ENCODE results near the gene PPME1. TPM values are rescaled to one million over a fixed set of nuclear protein-coding genes. Genes with fewer than 3 reads are reported as not detected.
"Not testable (repeated sequence)": the region's sequence is repeated elsewhere in the genome, so short reads cannot be mapped to it uniquely, and the experiment has no call there.

Gene PPME1
- total RNA-seq, 2 donors from 2014 or later, result 41.1 to 45.7 TPM

DNA sequence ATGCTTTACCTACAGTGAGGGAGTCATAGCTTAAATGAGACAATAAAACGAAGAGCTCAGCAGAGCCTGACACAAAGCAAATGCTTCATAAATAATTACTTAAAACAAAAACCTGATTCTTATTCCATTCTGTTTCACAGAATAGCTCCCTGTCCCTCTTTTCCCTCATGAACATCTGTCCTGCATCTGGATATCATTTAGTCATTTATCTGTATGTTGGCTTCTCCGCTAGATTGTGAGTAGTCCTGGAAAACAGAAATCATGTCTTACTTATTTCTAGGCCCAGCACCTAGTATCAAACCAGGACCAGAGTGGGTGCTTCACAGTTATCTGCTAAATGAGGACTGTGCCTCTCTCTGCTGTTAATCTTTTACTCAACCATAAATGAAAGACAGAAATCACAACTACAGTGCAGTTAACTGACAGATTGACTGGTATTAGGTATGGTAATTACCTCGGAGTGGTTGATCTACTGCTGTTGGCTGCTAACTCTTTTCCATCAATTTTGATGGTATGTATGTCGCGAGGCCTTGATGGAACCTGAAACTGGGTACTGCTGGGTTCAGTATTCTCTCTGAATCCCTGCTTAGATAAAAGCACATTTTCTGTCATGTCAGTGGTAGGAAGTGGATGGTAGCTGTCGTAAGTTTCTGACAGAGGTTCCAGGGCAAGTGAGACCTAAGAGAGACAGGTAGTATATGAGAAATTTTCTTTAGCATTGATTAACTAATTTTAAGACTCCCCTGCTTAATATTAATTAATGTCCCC, 31.8 kb upstream of the PPME1 start:
- Histone ChIP-seq H3K27me3 (replicated peaks; ENCODE audit: insufficient read depth) (no peaks in the 10 kb centered on the region), H3K36me3 (no peaks in the 10 kb centered on the region), H3K27ac (peak overlapping the region; percentile 66 to 80), H3K4me1 (replicated peaks) (peaks cover 18% of the 10 kb centered on the region), H3K9me3 (no peaks in the 10 kb centered on the region), H3K4me3 (no peak overlapping the region)
- TF ChIP-seq CTCF (IDR thresholded peaks at IDR 0.05) (no peak), POLR2A (IDR thresholded peaks at IDR 0.05) (no peak), POLR2AphosphoS5 (IDR thresholded peaks at IDR 0.05) (no peak)
- DNase-seq (ENCODE audit: low spot score), result no peak
- intact Hi-C loops (cut with DNase I), result no loop called here
- 81% methylated on average over 6 of the region's 6 CpGs for WGBS

- peak overlapping the region in 1 of 2 donors; percentile 41 for H3K27ac ChIP-seq
Observed at GRCh38 chr11:74139919-74140431, 31.1 kb upstream of the PPME1 start.

DNA sequence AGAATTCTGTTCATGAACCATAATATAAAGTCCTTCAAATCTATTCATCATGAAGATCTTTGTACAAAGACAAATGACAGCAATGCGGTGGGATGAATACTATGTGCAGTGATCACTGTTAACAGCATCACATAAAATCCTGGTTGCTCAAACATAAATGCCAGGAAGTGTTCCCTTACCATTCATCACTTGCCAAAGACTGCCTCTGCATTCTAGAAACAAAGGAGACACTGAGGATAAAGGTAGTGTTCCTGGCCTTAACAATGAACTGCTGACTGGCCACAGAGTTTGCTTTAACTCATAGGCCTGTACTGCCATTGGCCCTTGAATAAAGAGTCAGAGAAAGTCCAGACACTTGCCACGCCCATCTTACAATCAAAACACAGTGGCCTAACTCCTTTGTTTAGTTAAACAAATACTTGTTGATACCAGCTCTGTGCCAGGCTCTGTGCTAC, 29.8 kb upstream of the PPME1 start:
- DNase-seq (ENCODE audit: low spot score), result peak; percentile 70
- WGBS, result 31% methylated on average over 2 of the region's 2 CpGs
- TF ChIP-seq POLR2A (IDR thresholded peaks at IDR 0.05) (no peak), POLR2AphosphoS5 (IDR thresholded peaks at IDR 0.05) (peak; percentile 84)
- H3K9me3 ChIP-seq, result no peaks in the 10 kb centered on the region
- H3K27me3 ChIP-seq (replicated peaks; ENCODE audit: insufficient read depth), result no peaks in the 10 kb centered on the region
- intact Hi-C loops (cut with DNase I), result no loop called here
- H3K36me3 ChIP-seq, result no peaks in the 10 kb centered on the region
- peak overlapping the region; percentile 41 for H3K27ac ChIP-seq
- no peak overlapping the region for H3K4me3 ChIP-seq
- peaks cover 18% of the 10 kb centered on the region for H3K4me1 ChIP-seq (replicated peaks)

More at GRCh38 chr11:74139919-74140431, 31.1 kb upstream of the PPME1 start:
- H3K4me3 ChIP-seq; H3K9me3 ChIP-seq; intact Hi-C loops (cut with DNase I); H3K27me3 ChIP-seq (replicated peaks; ENCODE audit: insufficient read depth); H3K36me3 ChIP-seq; DNase-seq (ENCODE audit: low spot score): not testable (repeated sequence)
- peaks cover 18% of the 10 kb centered on the region for H3K4me1 ChIP-seq (replicated peaks)
- WGBS, result 100% methylated on average over 1 of the region's 1 CpG

DNA sequence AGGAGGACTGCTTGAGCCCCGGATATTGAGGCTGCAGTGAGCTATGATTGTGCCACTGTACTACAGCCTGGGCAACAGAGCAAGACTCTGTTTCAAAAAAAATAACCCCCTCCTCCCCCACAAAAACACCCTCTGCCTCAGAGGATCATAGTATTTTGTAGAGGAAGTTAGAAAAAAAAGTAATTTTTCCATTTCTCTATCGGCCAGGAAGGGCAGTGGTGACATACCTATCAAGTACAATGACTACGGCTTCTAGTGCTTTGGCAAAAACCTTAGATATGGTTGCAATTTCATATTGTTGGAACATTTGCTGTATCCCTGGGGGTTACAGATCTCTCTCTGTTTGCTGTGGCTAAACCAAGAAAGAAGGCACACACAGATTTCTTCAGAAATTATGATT, 29.2 kb upstream of the PPME1 start:
- H3K9me3 ChIP-seq, result no peaks in the 10 kb centered on the region
- H3K4me1 ChIP-seq (replicated peaks), result peaks cover 18% of the 10 kb centered on the region
- H3K27ac ChIP-seq, result peak overlapping the region; percentile 41
- WGBS, result 79% methylated on average over 3 of the region's 3 CpGs
- H3K27me3 ChIP-seq (replicated peaks; ENCODE audit: insufficient read depth), result no peaks in the 10 kb centered on the region
- intact Hi-C loops (cut with DNase I), result no loop called here
- no peak for TF ChIP-seq POLR2AphosphoS5 (IDR thresholded peaks at IDR 0.05)
- TF ChIP-seq POLR2A (IDR thresholded peaks at IDR 0.05), result no peak
- no peak for TF ChIP-seq CTCF (IDR thresholded peaks at IDR 0.05)
- H3K36me3 ChIP-seq, result no peaks in the 10 kb centered on the region
- no peak overlapping the region for H3K4me3 ChIP-seq
- no peak for DNase-seq (ENCODE audit: low spot score)

DNA sequence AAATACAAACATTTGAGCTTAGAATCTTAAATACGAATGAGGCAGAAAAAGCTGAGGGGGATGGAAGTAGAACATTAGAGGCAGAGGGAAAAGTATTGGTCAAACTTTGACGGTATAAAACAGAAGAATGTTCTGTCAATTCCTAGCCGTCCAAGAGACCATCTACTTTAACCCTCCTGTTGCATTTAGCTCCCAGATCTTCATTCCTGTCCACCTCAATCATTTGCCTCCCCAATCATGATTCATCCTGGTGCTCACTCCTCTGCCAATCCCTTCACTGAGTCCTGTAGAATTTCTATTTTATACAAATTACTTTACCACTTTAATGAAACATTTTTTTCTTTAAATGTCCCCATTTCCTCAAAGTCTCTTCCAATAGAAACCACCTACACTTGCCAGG, 28.5 kb upstream of the PPME1 start:
- TF ChIP-seq POLR2A (IDR thresholded peaks at IDR 0.05) (no peak), POLR2AphosphoS5 (IDR thresholded peaks at IDR 0.05) (no peak), CTCF (IDR thresholded peaks at IDR 0.05) (no peak)
- H3K4me3 ChIP-seq, result no peak overlapping the region
- H3K27ac ChIP-seq, result no peak overlapping the region
- no peaks in the 10 kb centered on the region for H3K9me3 ChIP-seq
- H3K36me3 ChIP-seq, result no peaks in the 10 kb centered on the region
- intact Hi-C loops (cut with DNase I), result no loop called here
- 72% methylated on average over 3 of the region's 3 CpGs for WGBS
- no peak for DNase-seq (ENCODE audit: low spot score)
- H3K4me1 ChIP-seq (replicated peaks), result peaks cover 18% of the 10 kb centered on the region
- H3K27me3 ChIP-seq (replicated peaks; ENCODE audit: insufficient read depth), result no peaks in the 10 kb centered on the region

DNA sequence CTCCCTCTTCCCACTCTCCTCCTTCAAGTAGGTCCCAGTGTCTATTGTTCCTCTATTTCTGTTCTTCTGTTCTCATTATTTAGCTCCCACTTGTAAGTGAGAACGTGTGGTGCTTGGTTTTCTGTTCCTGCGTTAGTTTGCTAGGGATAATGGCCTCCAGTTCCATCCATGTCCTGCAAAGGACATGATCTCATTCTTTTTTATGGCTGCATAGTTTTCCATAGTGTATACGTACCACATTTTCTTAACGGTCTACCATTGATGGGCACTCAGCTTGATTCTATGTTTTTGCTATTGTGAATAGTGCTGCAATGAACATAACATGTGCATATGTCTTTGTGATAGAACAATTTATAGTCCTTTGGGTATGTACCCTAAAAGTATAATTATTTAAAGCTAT, 26.5 kb upstream of the PPME1 start:
- Histone ChIP-seq H3K27ac (no peak overlapping the region), H3K36me3 (no peaks in the 10 kb centered on the region), H3K9me3 (no peaks in the 10 kb centered on the region), H3K27me3 (replicated peaks; ENCODE audit: insufficient read depth) (no peaks in the 10 kb centered on the region), H3K4me3 (no peak overlapping the region), H3K4me1 (replicated peaks) (peaks cover 10% of the 10 kb centered on the region)
- 95% methylated on average over 4 of the region's 4 CpGs for WGBS
- intact Hi-C loops (cut with DNase I), result no loop called here
- no peak for DNase-seq (ENCODE audit: low spot score)
- TF ChIP-seq CTCF (IDR thresholded peaks at IDR 0.05), result no peak
- TF ChIP-seq POLR2AphosphoS5 (IDR thresholded peaks at IDR 0.05), result no peak
- no peak for TF ChIP-seq POLR2A (IDR thresholded peaks at IDR 0.05)

All from prostate gland (tissue), 2 donors.